Endodermal cell (in vitro differentiated cells): ENCODE data around the gene MKRN2OS. TPM values are rescaled to one million over a fixed set of nuclear protein-coding genes. Genes with fewer than 3 reads are reported as not detected.
A peak's percentile ranks its signal among the peaks of the same experiment; 100 is the strongest.
"Not testable (repeated sequence)": the region's sequence is repeated elsewhere in the genome, so short reads cannot be mapped to it uniquely, and the experiment has no call there.

ENCODE experiments used
- DNase-seq: peaks from one replicate; pipeline ENCODE4 v3.0.0-alpha.2; 2017
- H3K27ac ChIP-seq: 2 replicates; pipeline ENCODE4 v1.5.1; 2013; ENCODE audit warnings: mild to moderate bottlenecking, low read depth, low read length, moderate library complexity
- H3K27me3 ChIP-seq: 2 replicates; pipeline ENCODE4 v1.6.1; 2013; ENCODE audit warnings: mild to moderate bottlenecking, low read length, moderate library complexity; ENCODE audit not compliant: insufficient read depth, control insufficient read depth, poor library complexity, severe bottlenecking
- H3K36me3 ChIP-seq: 2 replicates; pipeline ENCODE4 v1.7.0; 2013; ENCODE audit warnings: mild to moderate bottlenecking, low read length, moderate library complexity; ENCODE audit not compliant: control insufficient read depth, insufficient read depth
- H3K4me1 ChIP-seq: one replicate; pipeline ENCODE4 v1.7.0; 2013; ENCODE audit warnings: low read length; ENCODE audit not compliant: control insufficient read depth, insufficient read depth
- H3K4me3 ChIP-seq: 2 replicates; pipeline ENCODE4 v1.5.1; 2013; ENCODE audit warnings: mild to moderate bottlenecking, low read length, moderate library complexity
- H3K9ac ChIP-seq: 2 replicates; pipeline ENCODE4 v1.6.1; 2013; ENCODE audit warnings: mild to moderate bottlenecking, low read length, moderate library complexity; ENCODE audit not compliant: poor library complexity, severe bottlenecking; ENCODE audit errors: extremely low read depth
- H3K9me3 ChIP-seq: 2 replicates; pipeline ENCODE4 v1.6.1; 2013; ENCODE audit warnings: mild to moderate bottlenecking, low read length, moderate library complexity; ENCODE audit not compliant: control insufficient read depth
- H3K27ac Mint-ChIP-seq: 2 replicates; pipeline ENCODE4 v1.8.0; 2020; ENCODE audit warnings: mixed read lengths
- H3K27me3 Mint-ChIP-seq: 2 replicates; pipeline ENCODE4 v1.8.0; 2021; ENCODE audit warnings: mild to moderate bottlenecking, mixed read lengths; ENCODE audit not compliant: insufficient read depth
- H3K36me3 Mint-ChIP-seq: 2 replicates; pipeline ENCODE4 v1.8.0; 2020; ENCODE audit warnings: low read depth, mixed read lengths
- H3K4me1 Mint-ChIP-seq: 2 replicates; pipeline ENCODE4 v1.8.0; 2020; ENCODE audit warnings: mixed read lengths
- H3K4me3 Mint-ChIP-seq: 2 replicates; pipeline ENCODE4 v1.8.0; 2020; ENCODE audit warnings: mild to moderate bottlenecking, moderate library complexity, mixed read lengths
- H3K9me3 Mint-ChIP-seq: 2 replicates; pipeline ENCODE4 v1.8.0; 2020; ENCODE audit warnings: mild to moderate bottlenecking, mixed read lengths
- whole genome bisulfite sequencing, 2 experiments: methylation state at CpG; one replicate each; pipeline versions ENCODE4 v1.1.5 to v1.1.7; 2013; ENCODE audit warnings: missing lambda C conversion rate in 2 of 2, mixed read lengths in 1 of 2; ENCODE audit not compliant: insufficient coverage in 1 of 2, insufficient read length in 1 of 2; 5-methylcytosine and 5-hydroxymethylcytosine counted together
- total RNA-seq, 2 donors: library from RNA; stranded (reverse); fragmentation: NEBNext Ultra II Directional in 1 of 2; extraction: Animal tissue kit (Norgen Biotek cat#: 25700) in 1 of 2; gene quantifications; 2 replicates in 1 of 2; 3 replicates in 1 of 2; pipeline ENCODE4 v1.2.1, GENCODE V29; 2021
- TF ChIP-seq, protein P1 (sequence below): fragments of 200-600 bp; sonication (generic); conservative IDR thresholded peaks from 2 replicates; pipeline ENCODE4 v1.5.0; 2021; ENCODE audit warnings: antibody characterized with exemption, mild to moderate bottlenecking

Gene MKRN2OS
- total RNA-seq, 2 donors from 2014 or later = 0.84 TPM; not detected in 1

- DNase-seq = peak; percentile 63
- Histone ChIP-seq H3K9ac (no peak overlapping the region), H3K27ac (no peak overlapping the region), H3K27me3 (peaks cover 9% of the 10 kb centered on the region), H3K4me1 (peaks cover 1% of the 10 kb centered on the region), H3K4me3 (no peak overlapping the region), H3K36me3 (no peaks in the 10 kb centered on the region), H3K9me3 (no peaks in the 10 kb centered on the region)
- Mint-ChIP-seq H3K27me3 (peaks cover 13% of the 10 kb centered on the region), H3K9me3 (no peaks in the 10 kb centered on the region), H3K4me3 (peak overlapping the region; percentile 49), H3K4me1 (peaks cover 12% of the 10 kb centered on the region), H3K36me3 (no peaks in the 10 kb centered on the region), H3K27ac (no peak overlapping the region)
- TF ChIP-seq, protein P1, sequence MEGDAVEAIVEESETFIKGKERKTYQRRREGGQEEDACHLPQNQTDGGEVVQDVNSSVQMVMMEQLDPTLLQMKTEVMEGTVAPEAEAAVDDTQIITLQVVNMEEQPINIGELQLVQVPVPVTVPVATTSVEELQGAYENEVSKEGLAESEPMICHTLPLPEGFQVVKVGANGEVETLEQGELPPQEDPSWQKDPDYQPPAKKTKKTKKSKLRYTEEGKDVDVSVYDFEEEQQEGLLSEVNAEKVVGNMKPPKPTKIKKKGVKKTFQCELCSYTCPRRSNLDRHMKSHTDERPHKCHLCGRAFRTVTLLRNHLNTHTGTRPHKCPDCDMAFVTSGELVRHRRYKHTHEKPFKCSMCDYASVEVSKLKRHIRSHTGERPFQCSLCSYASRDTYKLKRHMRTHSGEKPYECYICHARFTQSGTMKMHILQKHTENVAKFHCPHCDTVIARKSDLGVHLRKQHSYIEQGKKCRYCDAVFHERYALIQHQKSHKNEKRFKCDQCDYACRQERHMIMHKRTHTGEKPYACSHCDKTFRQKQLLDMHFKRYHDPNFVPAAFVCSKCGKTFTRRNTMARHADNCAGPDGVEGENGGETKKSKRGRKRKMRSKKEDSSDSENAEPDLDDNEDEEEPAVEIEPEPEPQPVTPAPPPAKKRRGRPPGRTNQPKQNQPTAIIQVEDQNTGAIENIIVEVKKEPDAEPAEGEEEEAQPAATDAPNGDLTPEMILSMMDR = no peak
- WGBS, 2 experiments = 82 to 83% methylated on average over 15 to 26 of the region's 26 CpGs
Measured at GRCh38 chr3:12553921-12554391, 8.7 kb upstream of the MKRN2OS start.

GRCh38 chr3:12549971-12550760 is 4.9 kb upstream of the MKRN2OS start:
- DNase-seq = no peak
- Histone ChIP-seq H3K27me3 (peaks cover 9% of the 10 kb centered on the region), H3K4me3 (no peak overlapping the region), H3K27ac (no peak overlapping the region), H3K36me3 (no peaks in the 10 kb centered on the region), H3K4me1 (peaks cover 3% of the 10 kb centered on the region), H3K9me3 (no peaks in the 10 kb centered on the region), H3K9ac (no peak overlapping the region)
- H3K9me3 Mint-ChIP-seq = no peaks in the 10 kb centered on the region
- WGBS, 2 experiments = 82 to 85% methylated on average over 6 to 7 of the region's 7 CpGs
- H3K4me1 Mint-ChIP-seq = peaks cover 11% of the 10 kb centered on the region
- no peak overlapping the region for H3K4me3 Mint-ChIP-seq
- H3K27ac Mint-ChIP-seq = no peak overlapping the region
- TF ChIP-seq, protein P1 = no peak
- peaks cover 13% of the 10 kb centered on the region for H3K27me3 Mint-ChIP-seq
- H3K36me3 Mint-ChIP-seq = no peaks in the 10 kb centered on the region

- no peaks in the 10 kb centered on the region for H3K9me3 ChIP-seq
- peak overlapping the region; percentile 41 for H3K4me3 Mint-ChIP-seq
- peaks cover 9% of the 10 kb centered on the region for H3K4me1 ChIP-seq
- TF ChIP-seq, protein P1 = no peak
- H3K27me3 ChIP-seq = peaks cover under 1% of the 10 kb centered on the region
- peak overlapping the region; percentile 79 for H3K27ac Mint-ChIP-seq
- no peak overlapping the region for H3K27ac ChIP-seq
- no peaks in the 10 kb centered on the region for H3K27me3 Mint-ChIP-seq
- H3K36me3 Mint-ChIP-seq = no peaks in the 10 kb centered on the region
- H3K4me1 Mint-ChIP-seq = peaks cover 20% of the 10 kb centered on the region
- peak overlapping the region; percentile 45 for H3K4me3 ChIP-seq
- H3K9me3 Mint-ChIP-seq = no peaks in the 10 kb centered on the region
- 80 to 85% methylated on average over 6 to 11 of the region's 11 CpGs for WGBS, 2 experiments
- H3K9ac ChIP-seq = peak overlapping the region; percentile 28
- H3K36me3 ChIP-seq = no peaks in the 10 kb centered on the region
- no peak for DNase-seq
Measured at GRCh38 chr3:12544652-12545472, 437 bp downstream of the MKRN2OS start.

- not testable (repeated sequence) for H3K36me3 ChIP-seq, H3K36me3 Mint-ChIP-seq, H3K9ac ChIP-seq, H3K4me1 ChIP-seq, H3K4me3 Mint-ChIP-seq, DNase-seq, H3K27ac Mint-ChIP-seq, H3K9me3 Mint-ChIP-seq, H3K27me3 Mint-ChIP-seq, H3K4me3 ChIP-seq, H3K9me3 ChIP-seq, H3K27me3 ChIP-seq, H3K27ac ChIP-seq
- 82 to 89% methylated on average over 10 to 12 of the region's 12 CpGs for WGBS, 2 experiments
- peaks cover 20% of the 10 kb centered on the region for H3K4me1 Mint-ChIP-seq
Measured at GRCh38 chr3:12543497-12543896, 1.8 kb downstream of the MKRN2OS start.
